WTC11 (cell line): ENCODE measurements around the gene COL18A1.

ENCODE experiments used
- EMX1 ChIP-seq: fragments of 250-450 bp; sonication (Bioruptor Pico); IDR thresholded peaks from 2 replicates; pipeline ENCODE4 v1.8.0; 2021; ENCODE audit warnings: mild to moderate bottlenecking
- JAZF1 ChIP-seq: fragments of 250-450 bp; sonication (Bioruptor Pico); IDR thresholded peaks from 2 replicates; pipeline ENCODE4 v1.9.0; 2021; ENCODE audit warnings: moderate library complexity, mild to moderate bottlenecking, inconsistent platforms
- NR2C2 ChIP-seq: sonication (generic); formaldehyde crosslinking; IDR thresholded peaks from 2 replicates; pipeline ENCODE4 v1.8.0; 2022; ENCODE audit warnings: mild to moderate bottlenecking, missing genetic modification reagents
- OVOL2 ChIP-seq: fragments of 250-450 bp; sonication (Bioruptor Pico); IDR thresholded peaks from 2 replicates; pipeline ENCODE4 v1.9.0; 2021; ENCODE audit warnings: mild to moderate bottlenecking, borderline replicate concordance
- SMAD3 ChIP-seq: sonication (generic); formaldehyde crosslinking; IDR thresholded peaks from 2 replicates; pipeline ENCODE4 v1.8.0; 2022; ENCODE audit warnings: missing genetic modification reagents, mild to moderate bottlenecking, borderline replicate concordance
- TCF7 ChIP-seq: sonication (generic); formaldehyde crosslinking; IDR thresholded peaks from 2 replicates; pipeline ENCODE4 v1.8.0; 2022; ENCODE audit warnings: mild to moderate bottlenecking, low read depth, missing genetic modification reagents, moderate library complexity
- TF ChIP-seq, protein P1 (sequence below): fragments of 200-600 bp; IDR thresholded peaks from 2 replicates; pipeline ENCODE4 v1.8.0; 2022; ENCODE audit warnings: antibody characterized with exemption
- TF ChIP-seq, protein P2 (sequence below): sonication (generic); formaldehyde crosslinking; IDR thresholded peaks from 2 replicates; pipeline ENCODE4 v1.8.0; 2022; ENCODE audit warnings: mild to moderate bottlenecking, missing genetic modification reagents
- TF ChIP-seq, protein P3 (sequence below): sonication (generic); formaldehyde crosslinking; IDR thresholded peaks from 2 replicates; pipeline ENCODE4 v1.8.1; 2022; ENCODE audit warnings: low read depth, missing genetic modification reagents, borderline replicate concordance
- TF ChIP-seq, protein P4 (sequence below): sonication (generic); formaldehyde crosslinking; IDR thresholded peaks from 2 replicates; pipeline ENCODE4 v1.8.0; 2022; ENCODE audit warnings: missing genetic modification reagents
- TF ChIP-seq, protein P5 (sequence below): sonication (generic); formaldehyde crosslinking; IDR thresholded peaks from 2 replicates; pipeline ENCODE4 v1.8.1; 2023; ENCODE audit warnings: mild to moderate bottlenecking, missing genetic modification reagents, moderate library complexity

DNA sequence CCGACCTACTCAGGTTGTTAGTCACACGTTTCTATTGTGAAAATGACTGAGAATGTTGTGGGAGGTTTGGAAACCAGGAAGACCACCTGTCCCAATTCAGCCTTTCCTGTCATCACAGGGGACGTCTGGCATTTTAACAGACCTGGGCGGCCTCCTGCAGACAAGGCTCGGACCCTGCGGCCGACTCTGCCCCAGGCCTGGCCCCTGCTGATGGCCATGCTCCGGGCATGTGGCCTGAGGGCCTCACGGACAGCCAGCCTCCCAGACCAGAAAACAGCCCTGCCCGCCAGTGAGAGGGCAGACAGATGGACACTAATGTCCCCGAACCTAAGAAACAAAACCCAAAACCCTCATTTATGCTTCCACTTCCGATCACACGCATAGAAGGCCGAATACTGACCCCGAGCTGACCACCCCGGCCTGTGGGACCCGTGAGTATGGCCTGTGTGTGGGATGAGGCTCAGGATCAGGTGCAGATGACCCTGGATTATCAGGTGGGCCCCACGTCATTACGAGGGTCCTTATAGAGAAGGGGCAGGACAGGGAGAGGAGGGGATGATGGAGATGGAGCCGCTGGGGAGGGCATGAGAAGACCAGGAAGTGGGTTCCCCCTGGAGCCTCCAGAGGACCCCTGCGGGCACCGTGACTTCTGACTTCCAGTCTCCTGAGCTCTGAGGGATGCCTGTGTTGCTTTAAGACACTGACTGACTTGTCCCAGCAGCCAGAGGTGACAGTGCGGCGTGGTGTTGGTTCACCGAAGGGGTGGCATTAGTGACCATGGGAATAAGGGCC, 9.6 kb downstream of the COL18A1 start:
- no peak for TF ChIP-seq SMAD3
- TF ChIP-seq NR2C2 = no peak
- TF ChIP-seq, protein P1, sequence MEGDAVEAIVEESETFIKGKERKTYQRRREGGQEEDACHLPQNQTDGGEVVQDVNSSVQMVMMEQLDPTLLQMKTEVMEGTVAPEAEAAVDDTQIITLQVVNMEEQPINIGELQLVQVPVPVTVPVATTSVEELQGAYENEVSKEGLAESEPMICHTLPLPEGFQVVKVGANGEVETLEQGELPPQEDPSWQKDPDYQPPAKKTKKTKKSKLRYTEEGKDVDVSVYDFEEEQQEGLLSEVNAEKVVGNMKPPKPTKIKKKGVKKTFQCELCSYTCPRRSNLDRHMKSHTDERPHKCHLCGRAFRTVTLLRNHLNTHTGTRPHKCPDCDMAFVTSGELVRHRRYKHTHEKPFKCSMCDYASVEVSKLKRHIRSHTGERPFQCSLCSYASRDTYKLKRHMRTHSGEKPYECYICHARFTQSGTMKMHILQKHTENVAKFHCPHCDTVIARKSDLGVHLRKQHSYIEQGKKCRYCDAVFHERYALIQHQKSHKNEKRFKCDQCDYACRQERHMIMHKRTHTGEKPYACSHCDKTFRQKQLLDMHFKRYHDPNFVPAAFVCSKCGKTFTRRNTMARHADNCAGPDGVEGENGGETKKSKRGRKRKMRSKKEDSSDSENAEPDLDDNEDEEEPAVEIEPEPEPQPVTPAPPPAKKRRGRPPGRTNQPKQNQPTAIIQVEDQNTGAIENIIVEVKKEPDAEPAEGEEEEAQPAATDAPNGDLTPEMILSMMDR = no peak
- no peak for TF ChIP-seq JAZF1 (CRISPR knock-in tag)
- TF ChIP-seq, protein P2, sequence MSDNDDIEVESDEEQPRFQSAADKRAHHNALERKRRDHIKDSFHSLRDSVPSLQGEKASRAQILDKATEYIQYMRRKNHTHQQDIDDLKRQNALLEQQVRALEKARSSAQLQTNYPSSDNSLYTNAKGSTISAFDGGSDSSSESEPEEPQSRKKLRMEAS (CRISPR knock-in tag) = no peak
- TF ChIP-seq TCF7 (CRISPR knock-in tag) = no peak
- TF ChIP-seq OVOL2 (CRISPR knock-in tag) = no peak
- no peak for TF ChIP-seq EMX1
- TF ChIP-seq, protein P3, sequence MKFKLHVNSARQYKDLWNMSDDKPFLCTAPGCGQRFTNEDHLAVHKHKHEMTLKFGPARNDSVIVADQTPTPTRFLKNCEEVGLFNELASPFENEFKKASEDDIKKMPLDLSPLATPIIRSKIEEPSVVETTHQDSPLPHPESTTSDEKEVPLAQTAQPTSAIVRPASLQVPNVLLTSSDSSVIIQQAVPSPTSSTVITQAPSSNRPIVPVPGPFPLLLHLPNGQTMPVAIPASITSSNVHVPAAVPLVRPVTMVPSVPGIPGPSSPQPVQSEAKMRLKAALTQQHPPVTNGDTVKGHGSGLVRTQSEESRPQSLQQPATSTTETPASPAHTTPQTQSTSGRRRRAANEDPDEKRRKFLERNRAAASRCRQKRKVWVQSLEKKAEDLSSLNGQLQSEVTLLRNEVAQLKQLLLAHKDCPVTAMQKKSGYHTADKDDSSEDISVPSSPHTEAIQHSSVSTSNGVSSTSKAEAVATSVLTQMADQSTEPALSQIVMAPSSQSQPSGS = no peak
- TF ChIP-seq, protein P4, sequence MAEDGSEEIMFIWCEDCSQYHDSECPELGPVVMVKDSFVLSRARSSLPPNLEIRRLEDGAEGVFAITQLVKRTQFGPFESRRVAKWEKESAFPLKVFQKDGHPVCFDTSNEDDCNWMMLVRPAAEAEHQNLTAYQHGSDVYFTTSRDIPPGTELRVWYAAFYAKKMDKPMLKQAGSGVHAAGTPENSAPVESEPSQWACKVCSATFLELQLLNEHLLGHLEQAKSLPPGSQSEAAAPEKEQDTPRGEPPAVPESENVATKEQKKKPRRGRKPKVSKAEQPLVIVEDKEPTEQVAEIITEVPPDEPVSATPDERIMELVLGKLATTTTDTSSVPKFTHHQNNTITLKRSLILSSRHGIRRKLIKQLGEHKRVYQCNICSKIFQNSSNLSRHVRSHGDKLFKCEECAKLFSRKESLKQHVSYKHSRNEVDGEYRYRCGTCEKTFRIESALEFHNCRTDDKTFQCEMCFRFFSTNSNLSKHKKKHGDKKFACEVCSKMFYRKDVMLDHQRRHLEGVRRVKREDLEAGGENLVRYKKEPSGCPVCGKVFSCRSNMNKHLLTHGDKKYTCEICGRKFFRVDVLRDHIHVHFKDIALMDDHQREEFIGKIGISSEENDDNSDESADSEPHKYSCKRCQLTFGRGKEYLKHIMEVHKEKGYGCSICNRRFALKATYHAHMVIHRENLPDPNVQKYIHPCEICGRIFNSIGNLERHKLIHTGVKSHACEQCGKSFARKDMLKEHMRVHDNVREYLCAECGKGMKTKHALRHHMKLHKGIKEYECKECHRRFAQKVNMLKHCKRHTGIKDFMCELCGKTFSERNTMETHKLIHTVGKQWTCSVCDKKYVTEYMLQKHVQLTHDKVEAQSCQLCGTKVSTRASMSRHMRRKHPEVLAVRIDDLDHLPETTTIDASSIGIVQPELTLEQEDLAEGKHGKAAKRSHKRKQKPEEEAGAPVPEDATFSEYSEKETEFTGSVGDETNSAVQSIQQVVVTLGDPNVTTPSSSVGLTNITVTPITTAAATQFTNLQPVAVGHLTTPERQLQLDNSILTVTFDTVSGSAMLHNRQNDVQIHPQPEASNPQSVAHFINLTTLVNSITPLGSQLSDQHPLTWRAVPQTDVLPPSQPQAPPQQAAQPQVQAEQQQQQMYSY = no peak
- TF ChIP-seq, protein P5, sequence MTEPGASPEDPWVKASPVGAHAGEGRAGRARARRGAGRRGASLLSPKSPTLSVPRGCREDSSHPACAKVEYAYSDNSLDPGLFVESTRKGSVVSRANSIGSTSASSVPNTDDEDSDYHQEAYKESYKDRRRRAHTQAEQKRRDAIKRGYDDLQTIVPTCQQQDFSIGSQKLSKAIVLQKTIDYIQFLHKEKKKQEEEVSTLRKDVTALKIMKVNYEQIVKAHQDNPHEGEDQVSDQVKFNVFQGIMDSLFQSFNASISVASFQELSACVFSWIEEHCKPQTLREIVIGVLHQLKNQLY = no peak
